Gastroesophageal sphincter (tissue), 3 donors: ENCODE results near the gene BCR.

ENCODE experiments used
- CTCF ChIP-seq, 4 experiments: fragments of 200-600 bp in 2 of 4; fragments of 450-650 bp in 2 of 4; sonication (generic) in 1 of 4; IDR thresholded peaks; one replicate each; pipeline ENCODE4 v1.5.1; 2017 to 2019; ENCODE audit warnings: antibody characterized with exemption in 4 of 4, mild to moderate bottlenecking in 2 of 4, moderate library complexity in 2 of 4
- EP300 ChIP-seq: sonication (generic); formaldehyde crosslinking; IDR thresholded peaks from one replicate; pipeline ENCODE4 v1.6.1; 2017; ENCODE audit warnings: antibody characterized with exemption, mild to moderate bottlenecking
- POLR2A ChIP-seq, 2 donors: fragments of 450-650 bp; IDR thresholded peaks; one replicate each; pipeline ENCODE4 v1.6.1; 2017; ENCODE audit warnings: antibody characterized with exemption in 2 of 2, mild to moderate bottlenecking in 2 of 2, moderate library complexity in 1 of 2
- POLR2AphosphoS5 ChIP-seq: sonication (generic); formaldehyde crosslinking; IDR thresholded peaks from one replicate; pipeline ENCODE4 v1.6.1; 2017; ENCODE audit warnings: antibody characterized with exemption

- TF ChIP-seq CTCF (IDR thresholded peaks at IDR 0.05) (no peak), POLR2A (IDR thresholded peaks at IDR 0.05) (no peak), EP300 (no peak), POLR2AphosphoS5 (no peak)
Measured at GRCh38 chr22:23239429-23239828, 59.1 kb downstream of the BCR start.
